Osteoblast (primary cell): ENCODE data around the gene DDX6. TPM values are rescaled to one million over a fixed set of nuclear protein-coding genes. Genes with fewer than 3 reads are reported as not detected.
"Not testable (repeated sequence)": the region's sequence is repeated elsewhere in the genome, so short reads cannot be mapped to it uniquely, and the experiment has no call there.

ENCODE experiments used
- DNase-seq: peaks from one replicate; pipeline ENCODE4 v3.0.0; 2011; ENCODE audit warnings: low spot score, mixed read lengths; ENCODE audit not compliant: insufficient read length; ENCODE audit errors: missing footprints
- H2AFZ ChIP-seq: 2 replicates; pipeline ENCODE4 v1.6.0; 2011; ENCODE audit warnings: mild to moderate bottlenecking, low read length
- H3K27ac ChIP-seq: 2 replicates; pipeline ENCODE4 v1.5.1; 2011; ENCODE audit warnings: mild to moderate bottlenecking, low read depth, low read length, moderate library complexity
- H3K27me3 ChIP-seq: 2 replicates; pipeline ENCODE4 v1.6.0; 2012; ENCODE audit warnings: mild to moderate bottlenecking, control low read depth, inconsistent platforms, low read length, moderate library complexity; ENCODE audit not compliant: insufficient read depth
- H3K36me3 ChIP-seq: 2 replicates; pipeline ENCODE4 v1.5.1; 2011; ENCODE audit warnings: mild to moderate bottlenecking, low read length, control low read depth, moderate library complexity; ENCODE audit not compliant: insufficient read depth
- H3K4me1 ChIP-seq: 2 replicates; pipeline ENCODE4 v1.5.1; 2011; ENCODE audit warnings: mild to moderate bottlenecking, low read length, control low read depth, moderate library complexity; ENCODE audit not compliant: insufficient read depth
- H3K4me2 ChIP-seq: 2 replicates; pipeline ENCODE4 v1.6.0; 2011; ENCODE audit warnings: mild to moderate bottlenecking, low read length; ENCODE audit not compliant: insufficient read depth
- H3K4me3 ChIP-seq: fragments of 200-600 bp; sonication (generic); 3 replicates; pipeline ENCODE4 v1.5.1; 2012; ENCODE audit warnings: mild to moderate bottlenecking, low read length, inconsistent platforms; ENCODE audit not compliant: insufficient read depth
- H3K79me2 ChIP-seq: 2 replicates; pipeline ENCODE4 v1.6.0; 2012; ENCODE audit warnings: mild to moderate bottlenecking, low read length, control low read depth, inconsistent platforms; ENCODE audit not compliant: insufficient read depth
- H3K9me3 ChIP-seq: 2 replicates; pipeline ENCODE4 v1.5.1; 2011; ENCODE audit warnings: low read depth, low read length, control low read depth
- H4K20me1 ChIP-seq: 2 replicates; pipeline ENCODE4 v1.6.0; 2012; ENCODE audit warnings: mild to moderate bottlenecking, low read length, control low read depth; ENCODE audit not compliant: insufficient read depth
- CTCF ChIP-seq: IDR thresholded peaks from 2 replicates; pipeline ENCODE4 v1.5.1; 2011; ENCODE audit warnings: mild to moderate bottlenecking, low read depth, low read length, moderate library complexity; ENCODE audit errors: extremely low read depth
- total RNA-seq: library from RNA; depleted of rRNA; stranded (reverse); fragments of >200 nt; gene quantifications from 2 replicates; pipeline ENCODE4 v1.2.3, GENCODE V29; 2012

Gene DDX6
- total RNA-seq, 1 donor, result 122 TPM

- H3K4me1 ChIP-seq, H3K27me3 ChIP-seq, H3K4me2 ChIP-seq: not testable (repeated sequence)
These were observed 72.4 kb downstream of the DDX6 start for GRCh38 chr11:118718562-118718961.

DNA sequence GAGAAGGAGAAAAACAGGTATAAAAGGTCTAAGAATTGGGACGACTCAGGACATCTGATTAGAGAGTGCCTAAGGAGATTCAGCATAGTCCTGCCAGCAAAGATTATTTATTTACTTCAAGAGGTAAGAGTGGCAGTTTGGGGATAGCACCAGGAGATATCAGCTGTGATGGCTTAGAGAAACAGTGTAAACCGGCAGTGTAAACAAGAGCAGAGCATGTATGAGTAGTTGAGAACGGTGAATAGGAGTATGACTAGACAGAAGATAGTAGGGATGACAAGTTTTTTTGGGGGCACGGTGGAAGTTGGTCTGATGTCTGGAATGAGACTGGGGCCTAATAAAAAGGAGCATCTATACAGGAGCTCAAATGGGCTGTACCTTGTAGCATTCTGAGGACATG is 73.2 kb downstream of the DDX6 start:
- not testable (repeated sequence) for H3K27me3 ChIP-seq, H4K20me1 ChIP-seq, H3K36me3 ChIP-seq, H3K4me3 ChIP-seq, H3K4me2 ChIP-seq, H2AFZ ChIP-seq, H3K9me3 ChIP-seq, DNase-seq, H3K4me1 ChIP-seq, H3K27ac ChIP-seq, H3K79me2 ChIP-seq

More at GRCh38 chr11:118718562-118718961, 72.4 kb downstream of the DDX6 start:
- H2AFZ ChIP-seq, H3K9me3 ChIP-seq, DNase-seq, H4K20me1 ChIP-seq, H3K79me2 ChIP-seq, H3K4me3 ChIP-seq, H3K27ac ChIP-seq, H3K36me3 ChIP-seq: not testable (repeated sequence)

DNA sequence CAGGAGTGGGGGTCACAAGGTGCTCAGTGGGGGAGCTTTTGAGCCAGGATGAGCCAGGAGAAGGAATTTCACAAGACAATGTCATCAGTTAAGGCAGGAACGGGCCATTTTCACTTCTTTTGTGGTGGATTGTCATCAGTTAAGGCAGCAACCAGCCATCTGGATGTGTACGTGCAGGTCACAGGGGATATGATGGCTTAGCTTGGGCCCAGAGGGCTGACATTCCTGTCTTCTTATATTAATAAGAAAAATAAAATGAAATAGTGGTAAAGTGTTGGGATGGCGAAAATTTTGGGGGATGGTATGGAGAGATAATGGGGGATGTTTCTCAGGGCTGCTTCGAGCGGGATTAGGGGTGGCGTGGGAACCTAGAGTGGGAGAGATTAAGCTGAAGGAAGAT is 73.7 kb downstream of the DDX6 start:
- H2AFZ ChIP-seq, H3K9me3 ChIP-seq, H4K20me1 ChIP-seq, H3K4me1 ChIP-seq, DNase-seq, H3K36me3 ChIP-seq, H3K4me3 ChIP-seq, H3K79me2 ChIP-seq, H3K27me3 ChIP-seq, H3K27ac ChIP-seq, H3K4me2 ChIP-seq: not testable (repeated sequence)

GRCh38 chr11:118715837-118716260 is 75.1 kb downstream of the DDX6 start:
- Histone ChIP-seq H3K27ac (no peak overlapping the region), H3K4me3 (no peak overlapping the region), H4K20me1 (no peaks in the 10 kb centered on the region), H3K27me3 (no peaks in the 10 kb centered on the region), H2AFZ (no peak overlapping the region), H3K4me2 (no peak overlapping the region), H3K36me3 (no peaks in the 10 kb centered on the region), H3K79me2 (no peaks in the 10 kb centered on the region), H3K9me3 (no peaks in the 10 kb centered on the region), H3K4me1 (peaks cover 6% of the 10 kb centered on the region)
- DNase-seq, result no peak
- no peak for TF ChIP-seq CTCF

GRCh38 chr11:118715245-118715831 is 75.6 kb downstream of the DDX6 start:
- H3K27me3 ChIP-seq, result no peaks in the 10 kb centered on the region
- H3K4me3 ChIP-seq, result no peak overlapping the region
- peaks cover 6% of the 10 kb centered on the region for H3K4me1 ChIP-seq
- no peak overlapping the region for H3K27ac ChIP-seq
- no peak overlapping the region for H2AFZ ChIP-seq
- no peak overlapping the region for H3K4me2 ChIP-seq
- H4K20me1 ChIP-seq, result no peaks in the 10 kb centered on the region
- no peak for DNase-seq
- H3K36me3 ChIP-seq, result no peaks in the 10 kb centered on the region
- H3K79me2 ChIP-seq, result no peaks in the 10 kb centered on the region
- no peak for TF ChIP-seq CTCF
- H3K9me3 ChIP-seq, result no peaks in the 10 kb centered on the region
